ENCODE measurements around the gene TMEM204. TPM values are rescaled to one million over a fixed set of nuclear protein-coding genes. Genes with fewer than 3 reads are reported as not detected.

The TMEM204 gene
- total and polyA plus RNA-seq, 4 donors, result 34.7 to 74.5 (median 45.1) TPM

GRCh38 chr16:1492082-1492922 is 41.2 kb upstream of the TMEM204 start:
- no peak overlapping the region for H3K27ac ChIP-seq (ENCODE audit: low read depth in 1 of 2, low read length in 2 of 2)
- H3K4me3 ChIP-seq (ENCODE audit: low read length in 2 of 2), result no peak overlapping the region
- no peaks in the 10 kb centered on the region for H3K27me3 ChIP-seq (ENCODE audit: control insufficient read depth in 1 of 2, insufficient read depth in 2 of 2, low read length in 1 of 2)
- intact Hi-C loops (cut with DNase I), result loop anchor here (5.0 to 10.0 kb wide), 3 partner anchors 55 to 215 kb away; partner anchors contain the start of gene MAPK8IP3 (in 1 of the 2)
- WGBS, 2 donors, result 83 to 85% methylated on average over 23 of the region's 23 CpGs
- no peaks in the 10 kb centered on the region for H3K4me1 ChIP-seq (ENCODE audit: control insufficient read depth in 1 of 2, insufficient read depth in 2 of 2, low read length in 2 of 2)
- peak; percentile 23 to 72 for DNase-seq
- H3K36me3 ChIP-seq (ENCODE audit: control insufficient read depth in 1 of 2, insufficient read depth in 2 of 2, low read length in 1 of 2), result no peaks in the 10 kb centered on the region
- H3K9me3 ChIP-seq (ENCODE audit: control insufficient read depth, low read length), result no peaks in the 10 kb centered on the region
- ATAC-seq (ENCODE audit: low FRiP score), result no peak

GRCh38 chr16:1492923-1493745 is 40.3 kb upstream of the TMEM204 start, which contains the start of gene TELO2:
Gene TELO2 (plus strand): TSS chr16:1493360. CDS start chr16:1494282, 922 bp downstream.
- Histone ChIP-seq H3K27ac (ENCODE audit: low read depth in 1 of 2, low read length in 2 of 2) (peak within 1 kb of the TSS in 1 of 2 donors; percentile 22), H3K36me3 (ENCODE audit: control insufficient read depth in 1 of 2, insufficient read depth in 2 of 2, low read length in 1 of 2) (no peaks in the 10 kb centered on the region), H3K9me3 (ENCODE audit: control insufficient read depth, low read length) (no peaks in the 10 kb centered on the region), H3K4me1 (ENCODE audit: control insufficient read depth in 1 of 2, insufficient read depth in 2 of 2, low read length in 2 of 2) (no peaks in the 10 kb centered on the region), H3K27me3 (ENCODE audit: control insufficient read depth in 1 of 2, insufficient read depth in 2 of 2, low read length in 1 of 2) (no peaks in the 10 kb centered on the region), H3K4me3 (ENCODE audit: low read length in 2 of 2) (peak within 1 kb of the TSS; percentile 66 to 74)
- 2% methylated on average over 78 to 89 of the region's 89 CpGs for WGBS, 2 donors
- ATAC-seq (ENCODE audit: low FRiP score) (peak; percentile 91), DNase-seq (peak; percentile 87 to 95)
- intact Hi-C loops (cut with DNase I), result loop anchor here (1.0 to 10.0 kb wide), 4 partner anchors 54 to 214 kb away; partner anchors contain the start of gene MAPK8IP3 (in 1 of the 2)

GRCh38 chr16:1493746-1494094 is 39.7 kb upstream of the TMEM204 start:
- 0 to 1% methylated on average over 28 to 30 of the region's 30 CpGs for WGBS, 2 donors

DNA sequence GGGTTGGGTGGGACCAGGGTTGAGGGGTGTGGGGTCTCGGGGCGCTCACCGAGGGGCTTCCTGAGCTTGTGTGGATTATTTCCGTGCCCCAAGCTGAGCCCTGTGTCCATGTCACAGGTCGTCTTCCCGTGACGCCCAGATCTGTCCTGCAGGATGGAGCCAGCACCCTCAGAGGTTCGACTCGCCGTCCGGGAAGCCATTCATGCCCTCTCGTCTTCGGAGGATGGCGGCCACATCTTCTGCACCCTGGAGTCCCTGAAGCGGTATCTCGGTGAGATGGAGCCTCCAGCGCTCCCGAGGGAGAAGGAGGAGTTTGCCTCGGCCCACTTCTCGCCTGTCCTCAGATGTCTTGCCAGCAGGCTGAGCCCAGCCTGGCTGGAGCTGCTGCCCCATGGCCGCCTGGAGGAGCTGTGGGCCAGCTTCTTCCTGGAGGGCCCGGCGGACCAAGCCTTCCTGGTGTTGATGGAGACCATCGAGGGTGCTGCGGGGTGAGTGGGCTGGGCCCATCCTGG is 39.3 kb upstream of the TMEM204 start:
- Histone ChIP-seq H3K27ac (ENCODE audit: low read depth in 1 of 2, low read length in 2 of 2) (no peak overlapping the region), H3K36me3 (ENCODE audit: control insufficient read depth in 1 of 2, insufficient read depth in 2 of 2, low read length in 1 of 2) (peaks cover 0 to under 1% of the 10 kb centered on the region in 2 donors), H3K27me3 (ENCODE audit: control insufficient read depth in 1 of 2, insufficient read depth in 2 of 2, low read length in 1 of 2) (no peaks in the 10 kb centered on the region), H3K4me1 (ENCODE audit: control insufficient read depth in 1 of 2, insufficient read depth in 2 of 2, low read length in 2 of 2) (no peaks in the 10 kb centered on the region), H3K4me3 (ENCODE audit: low read length in 2 of 2) (peak overlapping the region in 1 of 2 donors; percentile 74), H3K9me3 (ENCODE audit: control insufficient read depth, low read length) (no peaks in the 10 kb centered on the region)
- peak; percentile 75 for ATAC-seq (ENCODE audit: low FRiP score)
- peak; percentile 83 to 91 for DNase-seq
- intact Hi-C loops (cut with DNase I), result loop anchor here (1.0 to 10.0 kb wide), 4 partner anchors 53 to 213 kb away; partner anchors contain the start of gene MAPK8IP3 (in 1 of the 2)
- 6 to 11% methylated on average over 24 to 25 of the region's 25 CpGs for WGBS, 2 donors

More at GRCh38 chr16:1493746-1494094, 39.7 kb upstream of the TMEM204 start:
- H3K4me1 ChIP-seq (ENCODE audit: control insufficient read depth in 1 of 2, insufficient read depth in 2 of 2, low read length in 2 of 2), result no peaks in the 10 kb centered on the region
- peak; percentile 45 to 80 for DNase-seq
- no peaks in the 10 kb centered on the region for H3K9me3 ChIP-seq (ENCODE audit: control insufficient read depth, low read length)
- no peaks in the 10 kb centered on the region for H3K36me3 ChIP-seq (ENCODE audit: control insufficient read depth in 1 of 2, insufficient read depth in 2 of 2, low read length in 1 of 2)
- intact Hi-C loops (cut with DNase I), result loop anchor here (1.0 to 10.0 kb wide), 5 partner anchors 54 to 214 kb away; partner anchors contain the start of gene MAPK8IP3 (in 1 of the 2)
- H3K4me3 ChIP-seq (ENCODE audit: low read length in 2 of 2), result peak overlapping the region; percentile 66 to 74
- H3K27ac ChIP-seq (ENCODE audit: low read depth in 1 of 2, low read length in 2 of 2), result no peak overlapping the region
- H3K27me3 ChIP-seq (ENCODE audit: control insufficient read depth in 1 of 2, insufficient read depth in 2 of 2, low read length in 1 of 2), result no peaks in the 10 kb centered on the region
- peak; percentile 3 for ATAC-seq (ENCODE audit: low FRiP score)

GRCh38 chr16:1494711-1495110 is 38.8 kb upstream of the TMEM204 start:
- Histone ChIP-seq H3K36me3 (ENCODE audit: control insufficient read depth in 1 of 2, insufficient read depth in 2 of 2, low read length in 1 of 2) (peaks cover 0 to 2% of the 10 kb centered on the region in 2 donors), H3K27me3 (ENCODE audit: control insufficient read depth in 1 of 2, insufficient read depth in 2 of 2, low read length in 1 of 2) (no peaks in the 10 kb centered on the region), H3K4me3 (ENCODE audit: low read length in 2 of 2) (no peak overlapping the region), H3K27ac (ENCODE audit: low read depth in 1 of 2, low read length in 2 of 2) (no peak overlapping the region), H3K9me3 (ENCODE audit: control insufficient read depth, low read length) (no peaks in the 10 kb centered on the region), H3K4me1 (ENCODE audit: control insufficient read depth in 1 of 2, insufficient read depth in 2 of 2, low read length in 2 of 2) (no peaks in the 10 kb centered on the region)
- no peak for ATAC-seq (ENCODE audit: low FRiP score)
- WGBS, 2 donors, result 79 to 81% methylated on average over 13 of the region's 13 CpGs
- intact Hi-C loops (cut with DNase I), result loop anchor here (1.0 to 10.0 kb wide), 4 partner anchors 53 to 213 kb away; partner anchors contain the start of gene MAPK8IP3 (in 1 of the 2)
- peak; percentile 52 to 75 for DNase-seq

DNA sequence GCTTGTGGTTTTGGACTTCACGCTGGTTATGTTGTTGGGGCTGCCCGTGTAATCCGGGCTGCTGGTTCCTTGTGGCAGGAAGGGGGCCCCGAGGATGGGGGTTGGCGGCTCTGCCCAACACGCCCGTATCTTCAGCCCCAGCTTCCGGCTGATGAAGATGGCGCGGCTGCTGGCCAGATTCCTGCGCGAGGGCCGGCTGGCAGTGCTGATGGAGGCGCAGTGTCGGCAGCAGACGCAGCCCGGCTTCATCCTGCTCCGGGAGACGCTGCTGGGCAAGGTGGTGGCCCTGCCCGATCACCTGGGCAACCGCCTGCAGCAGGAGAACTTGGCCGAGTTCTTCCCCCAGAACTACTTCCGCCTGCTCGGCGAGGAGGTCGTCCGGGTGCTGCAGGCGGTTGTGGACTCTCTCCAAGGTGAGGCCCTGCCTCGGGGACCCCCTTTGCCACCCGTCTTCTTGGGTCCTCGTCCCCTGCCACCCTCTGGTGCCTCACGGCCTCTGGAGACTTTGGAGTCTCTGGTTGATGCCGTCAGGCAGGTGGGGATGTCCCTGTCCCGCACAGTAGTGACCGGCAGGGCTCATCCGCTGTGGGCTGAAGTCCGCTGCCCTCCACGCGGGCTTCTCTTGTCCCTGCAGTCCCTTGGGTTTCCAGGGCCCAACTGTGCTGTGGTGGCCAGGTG is 38.1 kb upstream of the TMEM204 start:
- H3K4me3 ChIP-seq (ENCODE audit: low read length in 2 of 2), result no peak overlapping the region
- no peak for ATAC-seq (ENCODE audit: low FRiP score)
- no peaks in the 10 kb centered on the region for H3K27me3 ChIP-seq (ENCODE audit: control insufficient read depth in 1 of 2, insufficient read depth in 2 of 2, low read length in 1 of 2)
- intact Hi-C loops (cut with DNase I), result loop anchor here in 1 of 2 donors (10.0 kb wide), 1 partner anchor 109 kb away; no protein-coding TSS in a partner anchor
- H3K9me3 ChIP-seq (ENCODE audit: control insufficient read depth, low read length), result no peaks in the 10 kb centered on the region
- peak in 1 of 2 donors; percentile 73 for DNase-seq
- H3K4me1 ChIP-seq (ENCODE audit: control insufficient read depth in 1 of 2, insufficient read depth in 2 of 2, low read length in 2 of 2), result no peaks in the 10 kb centered on the region
- no peak overlapping the region for H3K27ac ChIP-seq (ENCODE audit: low read depth in 1 of 2, low read length in 2 of 2)
- 91 to 93% methylated on average over 39 of the region's 39 CpGs for WGBS, 2 donors
- peaks cover 0 to 2% of the 10 kb centered on the region in 2 donors for H3K36me3 ChIP-seq (ENCODE audit: control insufficient read depth in 1 of 2, insufficient read depth in 2 of 2, low read length in 1 of 2)

DNA sequence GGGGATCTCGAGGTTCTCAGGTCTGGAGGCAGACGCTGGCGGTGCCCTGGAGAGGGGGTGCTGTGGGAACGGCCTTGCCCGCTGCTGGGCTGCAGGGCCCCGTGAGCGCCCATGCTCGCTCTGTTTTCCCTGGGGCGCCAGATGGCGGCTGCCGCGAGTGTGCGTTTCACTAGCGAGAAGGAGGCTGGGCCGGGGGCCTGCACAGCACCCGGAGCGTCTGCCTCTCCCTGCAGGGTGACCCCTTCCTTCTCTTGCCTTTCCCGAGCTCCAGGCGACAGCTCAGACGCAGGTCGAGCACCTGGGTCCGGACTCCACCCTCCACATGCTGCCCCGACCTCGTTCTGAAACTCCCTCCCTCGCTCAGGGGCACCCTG is 37.6 kb upstream of the TMEM204 start:
- no peak for ATAC-seq (ENCODE audit: low FRiP score)
- 91 to 93% methylated on average over 23 to 25 of the region's 25 CpGs for WGBS, 2 donors
- peaks cover 0 to 2% of the 10 kb centered on the region in 2 donors for H3K36me3 ChIP-seq (ENCODE audit: control insufficient read depth in 1 of 2, insufficient read depth in 2 of 2, low read length in 1 of 2)

More for the DNA sequence above, 37.6 kb upstream of the TMEM204 start:
- H3K27me3 ChIP-seq (ENCODE audit: control insufficient read depth in 1 of 2, insufficient read depth in 2 of 2, low read length in 1 of 2), result no peaks in the 10 kb centered on the region
- intact Hi-C loops (cut with DNase I), result loop anchor here in 1 of 2 donors (10.0 kb wide), 1 partner anchor 109 kb away; no protein-coding TSS in a partner anchor
- H3K4me3 ChIP-seq (ENCODE audit: low read length in 2 of 2), result no peak overlapping the region
- no peaks in the 10 kb centered on the region for H3K4me1 ChIP-seq (ENCODE audit: control insufficient read depth in 1 of 2, insufficient read depth in 2 of 2, low read length in 2 of 2)
- H3K9me3 ChIP-seq (ENCODE audit: control insufficient read depth, low read length), result no peaks in the 10 kb centered on the region
- H3K27ac ChIP-seq (ENCODE audit: low read depth in 1 of 2, low read length in 2 of 2), result no peak overlapping the region
- DNase-seq, result peak; percentile 39 to 75

Data from aorta (tissue), 5 donors.